ENCODE measurements around the gene NKAIN2.

Gene NKAIN2

DNA sequence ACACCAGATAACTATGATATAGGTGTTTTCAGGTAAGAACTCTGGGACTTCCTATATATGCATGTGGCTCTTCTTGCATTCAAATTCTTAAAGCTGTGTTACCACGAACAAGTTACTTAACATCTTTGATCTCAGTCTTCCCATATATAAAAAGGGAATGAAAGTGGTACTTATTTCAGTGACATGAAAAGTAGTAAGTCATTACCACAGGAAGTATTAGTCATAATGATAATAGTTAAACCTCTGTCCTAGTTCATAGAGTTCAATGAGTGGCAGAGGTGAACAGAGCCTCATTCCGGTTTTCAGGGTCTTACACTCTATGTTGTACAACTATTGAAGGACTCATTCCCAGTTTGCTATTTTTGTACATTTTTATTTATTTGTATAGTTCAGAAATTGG is 237.0 kb downstream of the NKAIN2 start:
- DNase-seq = no peak

DNA sequence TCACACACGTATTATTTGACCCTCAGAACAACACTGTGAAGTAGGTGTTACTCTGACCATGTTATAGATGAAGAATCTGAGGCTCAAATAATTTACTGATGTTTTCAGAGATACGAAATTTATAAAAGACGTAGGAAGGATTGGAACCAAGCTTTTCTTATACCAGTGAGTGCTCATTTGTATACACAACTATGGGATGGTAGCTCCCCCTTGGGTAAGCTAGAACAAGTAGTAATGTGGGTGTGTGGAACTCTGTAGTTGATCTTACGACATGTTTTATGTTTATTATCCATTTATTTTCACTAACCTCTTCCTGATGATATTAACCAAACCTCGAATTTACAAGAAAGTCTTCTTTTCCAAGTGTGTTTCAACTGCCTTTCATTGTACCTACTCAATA is 248.5 kb downstream of the NKAIN2 start:
- no peak for DNase-seq

DNA sequence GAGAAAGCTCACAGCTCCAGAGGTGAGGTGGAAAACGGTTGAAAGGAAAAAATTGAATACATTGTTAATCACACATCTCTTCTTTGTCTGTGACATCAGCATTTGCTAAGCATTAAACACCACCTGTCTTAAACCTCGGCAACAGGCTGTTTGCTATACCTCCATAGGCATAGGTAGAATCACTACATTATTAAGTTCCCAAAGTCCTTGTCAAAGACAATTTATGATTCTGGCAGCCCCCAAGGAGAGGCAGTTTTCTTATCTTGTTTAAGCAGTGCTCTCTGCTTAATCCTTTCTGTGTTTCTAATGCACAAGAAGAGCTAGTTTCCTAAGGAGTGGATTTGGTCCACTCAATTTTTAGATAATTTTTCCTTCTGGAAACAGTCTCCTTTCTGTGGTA is 249.7 kb downstream of the NKAIN2 start:
- no peak for DNase-seq

DNA sequence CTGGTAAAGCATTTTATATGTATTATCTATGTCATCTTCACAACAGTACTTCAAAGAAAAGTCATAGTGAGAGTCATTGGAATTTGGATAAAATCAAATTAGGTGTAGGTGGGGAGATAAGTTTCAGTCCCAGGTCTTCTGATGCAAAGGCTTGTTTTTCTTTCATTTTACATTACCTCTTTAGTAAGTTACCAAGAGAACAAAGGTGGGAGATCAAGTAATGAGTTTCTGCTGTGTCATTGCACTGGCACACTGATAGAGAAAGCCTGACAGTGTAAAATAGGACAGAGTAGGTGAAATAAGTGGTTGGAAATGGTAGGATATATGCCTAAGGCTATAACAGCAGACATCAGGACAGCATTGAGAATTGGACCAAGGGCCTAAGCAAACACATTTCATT is 250.4 kb downstream of the NKAIN2 start:
- no peak for DNase-seq

DNA sequence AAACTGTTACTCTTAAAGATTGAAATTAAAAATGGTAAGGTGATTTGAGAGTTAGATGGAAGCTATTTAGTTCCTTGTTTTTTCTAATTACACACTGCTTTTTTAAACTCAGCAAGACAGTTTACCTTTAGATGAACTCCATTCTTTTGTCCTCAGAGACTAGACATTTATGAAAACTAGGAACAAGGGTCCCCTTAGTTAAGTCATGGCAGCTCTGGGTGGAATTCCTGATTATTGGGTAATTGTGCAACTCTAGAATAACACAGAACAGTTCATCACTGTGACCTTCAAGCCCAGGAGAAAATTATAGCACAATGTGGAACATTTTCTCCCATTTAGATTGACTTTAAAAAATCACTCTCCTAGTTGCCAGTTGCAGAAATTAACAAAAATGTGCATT is 251.7 kb downstream of the NKAIN2 start:
- DNase-seq = no peak

DNA sequence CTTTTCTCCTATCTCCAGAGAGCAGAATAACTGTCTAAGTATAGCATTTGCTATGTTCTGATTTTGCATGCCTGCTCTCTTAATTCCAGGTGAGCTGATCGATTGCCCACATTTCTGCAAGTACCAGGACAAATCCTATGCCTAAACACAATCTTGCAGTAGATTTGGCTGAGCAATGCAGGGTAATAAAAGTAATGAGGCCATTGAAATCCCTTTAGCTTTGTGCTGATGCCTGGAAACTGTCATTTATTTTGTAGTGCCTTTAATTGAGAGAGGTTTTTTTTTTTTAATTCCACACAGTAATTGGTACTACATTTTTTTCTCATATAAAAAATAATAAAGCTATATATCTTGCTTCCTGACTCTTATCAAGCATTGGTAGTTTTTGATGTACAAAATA is 252.3 kb downstream of the NKAIN2 start:
- DNase-seq = no peak

DNA sequence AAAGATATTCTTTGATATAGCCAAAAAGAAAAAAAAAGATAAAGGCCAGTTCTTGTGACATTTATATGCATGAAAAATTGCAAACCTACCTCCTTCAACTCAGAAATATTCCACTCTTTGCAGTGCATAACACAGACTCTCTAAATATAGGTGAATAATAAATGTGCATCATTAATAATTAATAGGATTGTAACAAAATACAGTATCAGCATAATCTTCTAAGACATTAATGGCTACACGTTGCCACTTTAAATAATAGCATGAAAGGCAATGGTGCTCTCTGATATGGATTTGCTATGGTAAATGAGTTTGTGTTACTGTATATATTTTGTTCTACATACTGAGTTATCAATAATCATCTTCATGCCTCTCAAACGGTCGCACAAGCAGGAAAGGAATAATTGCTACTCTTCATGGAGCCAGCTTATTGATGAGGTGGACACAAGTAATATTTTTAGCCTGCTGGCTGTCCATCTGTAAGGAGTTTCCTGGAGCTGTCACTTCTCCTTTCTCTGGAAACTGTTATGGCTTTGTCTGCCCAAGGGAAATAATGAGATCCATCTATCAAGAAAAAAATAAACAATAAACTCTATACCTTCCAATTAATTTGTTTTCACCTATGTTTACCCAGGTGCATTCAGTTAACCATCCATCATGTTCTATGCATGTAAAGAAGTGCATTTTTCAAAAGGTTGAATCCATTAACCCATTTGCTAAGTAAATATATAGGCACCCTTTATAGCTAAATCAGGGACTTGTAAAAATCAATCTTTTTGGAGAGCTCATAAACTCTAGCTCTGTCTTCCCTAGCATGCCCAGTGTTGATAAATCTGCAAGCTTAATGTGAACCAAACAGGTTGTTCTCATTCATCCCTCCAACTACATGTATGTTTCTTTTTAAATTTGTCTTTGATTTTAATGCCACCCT is 253.0 kb downstream of the NKAIN2 start:
- peak in 1 of 2 experiments; percentile 16 for DNase-seq

DNA sequence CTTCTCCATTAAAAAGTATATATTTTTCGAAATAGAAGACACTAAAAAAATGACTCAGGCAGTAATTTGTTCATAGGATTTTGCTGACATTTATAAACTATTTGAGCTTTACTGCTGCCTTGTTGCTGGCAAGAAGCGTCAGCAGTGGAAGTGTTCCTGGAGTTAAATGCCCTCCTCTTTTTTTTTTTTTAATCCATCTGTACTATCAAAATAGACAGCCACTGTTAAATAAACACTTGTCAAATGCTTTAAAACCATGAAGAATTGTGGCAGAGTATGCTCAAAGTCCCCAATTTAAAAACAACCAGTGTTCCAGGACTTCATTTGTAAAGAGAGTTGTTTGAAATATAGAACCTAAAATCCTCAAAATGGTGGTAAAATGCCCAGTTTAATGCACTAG is 253.8 kb downstream of the NKAIN2 start:
- DNase-seq = no peak

DNA sequence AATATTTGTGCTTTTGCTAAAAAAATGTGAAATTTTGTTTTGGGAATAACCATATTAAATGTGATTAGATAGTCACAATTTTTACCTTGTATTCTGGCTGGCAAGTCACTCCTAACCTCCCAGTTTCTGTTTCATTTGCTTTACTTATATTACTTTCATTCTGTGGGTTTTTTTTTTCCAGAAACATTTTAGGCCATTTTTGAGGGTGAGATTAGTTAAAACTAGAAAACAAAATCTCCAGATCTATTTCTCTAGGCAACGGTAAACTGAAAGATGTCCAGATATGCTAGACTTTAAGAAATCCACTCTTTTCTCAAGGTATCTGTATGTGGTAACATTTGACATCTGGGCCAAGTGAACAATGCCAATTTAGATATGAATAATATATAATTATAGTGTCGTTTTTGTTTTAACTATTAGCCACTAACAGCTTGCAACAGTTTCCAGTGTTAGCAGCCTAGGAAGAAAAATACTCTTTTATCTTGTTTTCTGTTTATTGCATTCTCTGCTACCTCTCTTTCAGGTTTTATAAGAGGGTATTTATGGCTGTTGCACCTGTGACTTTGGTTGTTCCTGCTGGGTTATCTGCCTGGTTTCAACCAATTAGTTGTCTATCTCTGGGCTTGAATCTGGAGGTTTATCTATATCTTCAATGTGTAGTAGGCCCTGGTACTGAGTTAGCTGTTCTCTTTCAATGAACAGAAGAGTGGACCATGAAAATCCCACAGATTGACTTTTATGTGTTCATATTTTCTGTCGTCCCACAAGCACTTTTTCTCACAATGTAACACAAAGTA is 260.9 kb downstream of the NKAIN2 start:
- DNase-seq = no peak

DNA sequence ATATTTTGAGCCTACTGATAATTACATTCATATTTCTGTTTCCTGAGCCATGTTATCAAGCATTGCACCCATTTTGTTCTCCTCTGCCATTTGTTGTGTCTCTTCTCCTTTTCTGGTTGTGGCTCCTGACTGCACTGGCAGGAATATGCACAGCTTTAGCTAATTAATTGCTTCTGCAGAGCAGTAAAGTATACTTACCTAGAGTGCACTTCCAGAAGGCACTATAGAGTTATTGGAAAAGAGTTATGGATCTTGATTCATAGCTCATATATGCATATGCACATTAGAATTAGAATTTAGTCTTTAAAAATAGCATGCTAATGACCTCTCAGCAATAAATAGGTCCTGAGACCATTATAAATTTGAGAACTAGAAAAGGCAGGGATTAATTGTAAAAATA is 262.6 kb downstream of the NKAIN2 start:
- DNase-seq = peak in 1 of 2 experiments; percentile 56

DNA sequence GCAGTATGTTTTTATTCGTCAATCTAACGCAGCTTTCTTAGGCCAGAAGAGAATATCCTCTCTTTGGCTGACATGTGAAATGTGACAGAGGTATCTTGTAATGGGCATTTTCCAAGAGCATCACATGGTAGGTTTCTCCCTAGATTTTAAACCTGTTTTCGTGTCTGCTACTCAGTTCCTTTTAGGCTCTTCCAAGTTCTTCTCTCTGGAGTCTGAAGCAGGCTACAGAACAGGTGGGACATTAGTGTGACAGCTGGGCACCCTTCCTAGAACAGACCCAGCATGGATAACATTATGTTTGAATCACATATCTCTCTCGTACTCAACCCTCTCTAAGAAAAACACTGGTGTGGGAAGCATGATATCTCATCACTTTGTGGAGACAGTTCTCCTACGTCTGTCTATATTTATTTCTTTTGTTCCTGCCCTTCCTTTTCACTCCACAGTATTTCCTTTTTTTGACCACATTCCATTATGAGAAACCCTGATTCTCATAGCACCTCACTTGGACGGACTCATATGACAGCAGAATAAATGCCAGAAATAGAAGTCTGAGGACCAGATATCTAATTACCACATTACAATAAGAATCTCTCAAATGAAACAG is 263.4 kb downstream of the NKAIN2 start:
- peak; percentile 75 to 92 for DNase-seq

DNA sequence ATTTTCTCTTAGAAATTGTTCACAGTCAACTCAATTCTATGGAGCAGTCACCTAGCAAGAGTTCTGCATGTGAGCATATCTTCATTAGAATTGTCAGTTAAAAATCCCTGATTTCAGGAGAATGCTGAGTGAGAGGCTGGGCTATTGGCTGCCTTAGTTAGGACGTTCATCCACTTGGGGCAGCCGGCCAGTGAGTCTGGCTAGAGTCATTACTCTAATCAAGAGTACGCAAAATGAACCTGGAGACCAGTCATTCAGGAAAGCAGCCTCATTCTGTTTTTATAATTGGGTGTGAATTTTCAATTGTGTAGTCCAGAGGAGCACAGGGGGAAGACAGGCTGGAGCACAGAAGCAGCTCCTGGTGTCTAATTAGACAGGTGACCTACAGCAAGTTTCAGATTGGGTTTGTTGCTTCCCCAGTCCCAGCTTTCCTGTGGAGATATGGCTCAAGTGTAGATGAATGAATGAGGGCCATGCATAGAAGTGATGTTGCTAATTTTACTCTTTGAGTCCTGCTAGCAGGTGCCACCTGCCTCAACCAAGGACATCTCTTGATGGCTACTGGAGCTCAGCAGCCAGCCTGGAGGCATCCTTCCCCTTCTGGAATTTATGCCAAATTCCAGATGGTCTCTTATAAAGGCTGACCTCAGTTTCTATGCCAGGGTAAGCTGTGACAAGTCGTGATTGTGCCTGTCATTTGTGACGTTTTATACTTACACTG is 265.7 kb downstream of the NKAIN2 start:
- no peak for DNase-seq

DNA sequence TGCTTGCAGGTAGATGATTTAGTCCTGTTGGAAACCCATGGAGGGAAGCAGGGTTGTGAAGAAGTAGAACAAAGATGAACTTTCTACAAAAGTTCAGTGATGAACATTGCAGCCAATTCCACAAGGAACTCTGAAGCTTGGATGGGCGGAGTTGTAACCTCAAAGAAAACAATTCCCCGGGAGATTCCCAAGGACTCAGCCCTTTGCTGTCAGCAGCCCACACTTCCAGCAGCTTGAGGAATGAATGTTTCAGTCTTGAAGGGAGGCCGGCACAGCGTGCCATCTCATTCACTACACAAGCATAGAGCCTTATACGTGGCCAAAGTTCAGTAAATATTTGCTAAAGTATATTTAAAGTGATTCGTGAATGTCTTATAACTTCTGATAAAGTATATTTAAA is 269.4 kb downstream of the NKAIN2 start:
- DNase-seq = no peak

DNA sequence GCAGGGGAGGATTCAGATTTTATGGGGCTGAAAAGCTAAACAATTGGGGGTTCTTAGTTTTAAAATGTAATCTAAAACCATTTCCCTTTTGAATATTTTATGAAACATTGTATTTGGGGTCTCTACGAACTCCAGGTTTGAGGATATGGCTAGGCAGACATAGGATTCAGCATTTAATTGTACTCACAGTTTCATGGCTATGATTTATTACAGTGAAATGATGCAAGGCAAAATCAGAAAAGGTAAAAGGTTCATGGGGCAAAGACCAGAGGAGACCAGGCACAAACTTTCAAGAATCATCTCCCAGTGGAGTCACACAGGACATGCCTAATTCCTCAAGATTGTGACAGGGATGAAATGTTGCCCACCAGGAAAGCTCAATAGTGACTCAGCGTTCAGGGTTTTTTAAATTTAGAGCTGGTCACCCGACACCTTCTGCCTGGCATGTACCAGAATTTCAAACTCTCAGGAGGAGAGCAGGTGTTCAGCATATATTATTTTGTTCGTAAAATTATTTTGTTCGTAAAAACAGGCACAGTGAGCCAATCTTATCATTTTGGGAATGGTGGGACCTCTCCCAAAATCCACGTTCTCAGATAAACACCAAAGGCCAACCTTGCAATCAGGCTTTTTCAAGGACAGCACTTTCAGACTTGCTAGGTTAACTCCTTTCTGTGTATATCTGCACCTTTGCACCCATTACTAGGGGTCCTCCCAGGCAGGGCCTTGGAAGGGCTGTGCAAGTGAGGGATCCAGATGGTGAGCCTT is 270.3 kb downstream of the NKAIN2 start:
- peak; percentile 58 to 83 for DNase-seq

DNA sequence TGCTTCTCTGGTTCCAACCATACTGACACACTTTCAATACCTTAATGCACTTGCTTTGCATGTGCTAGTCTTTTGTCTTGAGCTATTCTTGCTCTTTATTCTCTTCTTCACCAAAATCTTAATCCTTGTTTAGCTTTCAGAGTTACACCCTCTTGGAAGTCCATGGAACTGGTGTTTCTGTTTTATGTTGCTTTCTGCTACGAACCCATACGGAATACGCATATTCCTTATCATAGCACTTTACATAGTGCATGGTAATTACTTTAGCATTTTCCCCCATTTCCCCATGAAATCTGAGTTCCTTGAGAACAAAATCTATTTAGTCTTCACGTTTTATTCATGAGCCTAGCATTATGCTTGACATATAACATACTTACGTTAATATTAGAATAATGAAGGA is 270.9 kb downstream of the NKAIN2 start:
- no peak for DNase-seq

DNA sequence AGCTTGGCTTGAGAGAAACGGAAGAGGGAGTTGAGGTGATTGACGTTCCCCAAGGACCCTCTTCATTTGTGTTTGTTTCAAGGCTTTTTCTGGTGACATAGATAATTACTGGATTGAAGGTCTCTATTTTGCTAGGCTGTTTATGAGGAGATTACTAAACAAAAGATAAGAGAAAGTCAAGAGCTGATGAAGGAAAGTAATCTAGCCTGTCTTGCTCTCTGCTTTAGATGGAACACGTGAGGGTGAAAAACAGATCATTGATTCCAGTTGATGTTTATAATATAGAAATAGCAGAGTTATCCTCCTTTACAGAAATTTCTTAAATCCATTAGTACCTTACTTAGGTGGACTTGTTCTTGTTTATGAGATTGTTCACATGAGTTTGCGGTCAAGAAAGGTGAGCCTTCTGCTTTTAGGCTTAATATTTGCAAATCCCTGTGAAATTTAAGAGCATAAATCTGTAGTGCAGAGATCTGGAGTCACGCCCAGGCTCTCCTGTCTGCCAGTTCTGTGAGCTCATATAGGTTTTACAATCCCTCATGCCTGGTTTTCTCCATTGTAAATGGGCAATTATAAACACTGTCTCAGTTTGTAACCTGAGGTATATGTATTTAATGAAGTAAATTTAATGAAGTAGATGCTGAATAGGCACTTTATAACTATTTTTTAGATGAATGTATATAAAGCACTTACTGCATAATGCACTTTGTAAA is 272.8 kb downstream of the NKAIN2 start:
- peak; percentile 14 to 81 for DNase-seq

DNA sequence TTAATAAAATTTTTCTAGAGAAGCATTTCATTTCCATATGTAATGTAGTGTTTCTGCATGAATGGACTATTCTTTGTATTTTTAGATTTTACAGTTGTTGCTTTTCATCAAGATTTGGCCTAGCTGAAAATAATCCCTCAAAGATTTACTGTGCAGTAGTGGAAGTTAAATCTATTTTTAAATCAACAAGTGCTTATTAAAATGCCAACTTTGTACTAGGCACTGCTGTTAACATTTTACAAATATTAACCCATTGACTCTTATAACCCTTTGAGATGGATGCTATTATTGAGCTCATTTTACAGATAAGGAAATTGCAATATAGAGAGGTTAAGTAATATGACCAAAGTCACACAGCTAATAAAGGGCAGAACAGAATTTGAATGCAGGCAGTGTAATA is 274.5 kb downstream of the NKAIN2 start:
- no peak for DNase-seq

DNA sequence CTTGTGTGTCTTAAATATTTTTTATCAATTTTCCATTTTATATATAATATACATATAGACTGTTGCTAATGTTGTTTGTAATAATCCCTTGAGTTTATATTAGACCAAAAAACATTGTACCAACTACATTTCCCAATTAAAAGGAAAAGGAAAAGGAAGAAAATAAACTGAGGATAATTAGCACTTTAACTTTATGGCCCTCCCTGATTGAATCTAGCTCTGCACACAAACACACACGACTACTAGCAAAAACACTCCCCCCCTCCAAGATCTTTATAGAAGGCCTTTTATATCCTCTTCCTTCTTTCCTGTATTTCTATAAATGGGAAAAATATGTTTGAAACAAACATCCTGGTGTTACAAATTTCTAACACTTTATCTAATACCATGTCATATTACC is 276.8 kb downstream of the NKAIN2 start:
- DNase-seq = no peak

DNA sequence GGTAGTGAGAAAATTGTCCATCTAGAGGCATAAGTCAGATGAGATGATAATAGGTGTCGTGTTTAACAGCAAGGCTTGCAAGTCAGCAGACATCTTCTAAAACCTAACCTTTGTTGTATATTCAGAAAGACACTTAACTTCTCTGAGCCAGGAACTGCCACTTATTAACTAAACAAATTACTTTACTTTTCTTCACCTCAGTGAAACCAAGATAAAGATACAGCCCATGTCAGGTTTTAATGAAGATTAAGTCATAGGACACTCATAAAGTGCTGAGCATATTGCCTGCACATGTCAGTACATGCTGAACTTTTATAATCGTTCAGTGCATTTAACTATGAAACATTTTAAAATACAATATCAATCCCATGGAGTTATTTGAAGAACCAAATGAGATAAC is 286.8 kb downstream of the NKAIN2 start:
- DNase-seq = no peak

DNA sequence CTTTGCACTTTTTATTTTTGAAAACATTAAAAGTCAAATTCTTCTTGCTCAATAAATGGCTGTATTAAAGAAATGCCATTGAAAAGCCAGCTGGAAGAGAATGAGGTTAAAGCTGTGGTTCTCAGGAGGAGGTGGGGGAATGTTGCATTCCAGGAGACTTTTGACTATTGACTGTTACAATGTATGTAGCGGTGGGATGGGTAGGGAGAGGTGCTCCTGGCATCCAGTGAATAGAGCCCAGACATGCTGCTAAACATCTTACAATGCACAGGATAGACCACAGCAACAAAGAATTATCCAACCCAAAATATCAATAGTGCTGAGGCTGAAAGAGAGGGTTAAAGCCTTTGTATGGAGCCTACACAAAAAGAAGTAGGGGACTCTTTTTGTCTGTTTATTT is 295.9 kb downstream of the NKAIN2 start:
- no peak for DNase-seq

DNA sequence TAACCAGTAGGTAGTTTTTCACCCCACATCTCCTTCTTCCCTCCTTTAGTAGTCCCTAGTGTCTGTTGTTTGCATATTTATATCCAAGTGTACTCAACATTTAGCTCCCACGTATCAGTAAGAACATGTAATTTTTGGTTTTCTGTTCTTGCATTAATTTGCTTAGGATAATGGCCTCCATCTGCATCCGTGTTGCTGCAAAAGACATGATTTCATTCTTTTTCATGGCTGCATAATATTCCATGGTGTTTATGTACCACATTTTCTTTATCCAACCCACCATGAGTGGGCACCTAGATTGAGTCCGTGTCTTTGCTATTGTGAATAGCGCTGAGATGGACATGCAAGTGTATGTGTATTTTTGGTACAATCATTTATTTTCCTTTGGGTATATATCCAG is 306.8 kb downstream of the NKAIN2 start:
- no peak for DNase-seq

DNA sequence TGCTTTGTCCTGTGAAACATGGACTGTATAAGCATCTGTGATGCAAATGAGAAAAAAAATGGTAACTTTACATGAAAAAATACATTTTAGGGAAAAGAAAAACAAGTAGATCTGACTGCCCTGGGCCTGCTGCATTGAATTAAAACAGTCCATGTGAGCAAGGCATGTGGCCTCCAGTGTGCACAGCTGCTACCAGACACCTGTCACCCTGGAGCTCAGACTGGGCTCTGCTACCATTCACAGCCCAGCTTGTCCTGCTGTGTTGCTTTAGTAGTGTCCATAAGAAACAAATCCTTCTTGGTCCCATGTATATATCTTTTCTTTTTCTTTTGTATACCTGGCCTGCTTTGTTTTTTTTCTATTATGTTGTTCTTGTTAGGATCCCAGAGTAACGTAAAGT is 315.9 kb downstream of the NKAIN2 start:
- DNase-seq = peak; percentile 55 to 83
